BE2C (cell line): ENCODE data around the gene HMX3.
A peak's percentile ranks its signal among the peaks of the same experiment; 100 is the strongest.

Source experiments
- DNase-seq: peaks from one replicate; pipeline ENCODE4 v3.0.0-alpha.2; 2020
- H3K27me3 ChIP-seq: fragments of 250-450 bp; sonication (Bioruptor Pico); 2 replicates; pipeline ENCODE4 v1.5.1; 2020; ENCODE audit warnings: mild to moderate bottlenecking
- H3K36me3 ChIP-seq: fragments of 250-450 bp; sonication (Bioruptor Pico); 2 replicates; pipeline ENCODE4 v1.5.1; 2020; ENCODE audit warnings: mild to moderate bottlenecking
- H3K4me1 ChIP-seq: fragments of 250-450 bp; sonication (Bioruptor Pico); 2 replicates; pipeline ENCODE4 v1.5.1; 2020
- H3K4me3 ChIP-seq: 2 replicates; pipeline ENCODE4 v1.5.1; 2011; ENCODE audit warnings: low read depth, low read length
- H3K9me3 ChIP-seq: fragments of 250-450 bp; sonication (Bioruptor Pico); 2 replicates; pipeline ENCODE4 v1.5.1; 2020
- CTCF ChIP-seq: IDR thresholded peaks from 2 replicates; pipeline ENCODE4 v1.5.1; 2012; ENCODE audit warnings: mild to moderate bottlenecking, low read depth, low read length

Gene HMX3

DNA sequence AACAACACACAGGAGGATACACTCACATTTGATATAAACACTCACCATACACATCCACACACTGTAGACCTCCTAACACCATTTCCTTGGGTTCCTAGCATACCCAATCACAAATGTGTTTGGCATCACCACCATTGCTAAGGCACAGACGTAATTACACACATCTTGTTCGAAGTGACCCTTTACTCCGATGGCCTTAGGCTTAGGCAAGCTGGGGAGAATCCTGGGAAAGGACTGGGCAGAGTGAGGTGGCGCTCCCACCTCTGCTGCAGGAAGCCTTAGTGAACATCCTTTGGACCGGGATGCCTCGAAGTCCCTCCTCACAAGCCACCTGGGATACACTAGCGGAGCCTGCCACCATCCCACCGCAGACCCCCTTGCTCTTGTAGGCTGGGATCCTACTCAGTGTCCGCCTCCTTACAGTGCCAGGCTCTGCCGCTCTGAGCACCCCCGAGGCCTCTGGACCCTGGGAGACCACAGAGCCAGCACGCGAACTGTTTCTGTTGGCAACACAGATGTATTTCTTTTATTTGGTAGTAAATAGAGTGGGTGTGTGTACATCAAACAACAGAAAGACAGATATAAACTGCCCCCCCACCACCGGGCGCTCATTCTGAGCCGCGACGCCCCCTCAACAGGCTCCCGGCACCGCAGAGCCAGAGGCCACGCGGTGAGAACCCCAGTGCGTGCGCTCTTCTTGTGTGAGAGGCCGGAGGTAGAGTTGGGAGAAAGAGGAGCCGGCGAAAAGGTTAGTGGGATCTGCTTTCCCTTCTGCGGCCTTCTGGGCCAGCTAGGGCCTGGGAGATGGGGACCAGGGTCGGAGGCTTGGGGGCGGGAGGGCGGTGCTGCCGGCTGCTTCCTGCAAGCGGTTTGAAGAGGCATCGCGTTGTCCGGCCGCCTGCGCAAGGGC, 6.3 kb downstream of the HMX3 start:
- no peak overlapping the region for H3K4me3 ChIP-seq
- H3K27me3 ChIP-seq, result peaks cover 100% of the 10 kb centered on the region
- no peak for TF ChIP-seq CTCF
- no peaks in the 10 kb centered on the region for H3K36me3 ChIP-seq
- no peak for DNase-seq
- H3K4me1 ChIP-seq, result no peaks in the 10 kb centered on the region
- no peaks in the 10 kb centered on the region for H3K9me3 ChIP-seq

GRCh38 chr10:123142701-123143161, 7.0 kb downstream of the HMX3 start:
- H3K4me3 ChIP-seq, result no peak overlapping the region
- peaks cover 100% of the 10 kb centered on the region for H3K27me3 ChIP-seq

GRCh38 chr10:123143162-123143824, 7.5 kb downstream of the HMX3 start:
- H3K4me1 ChIP-seq, result no peaks in the 10 kb centered on the region
- H3K4me3 ChIP-seq, result no peak overlapping the region
- H3K27me3 ChIP-seq, result peaks cover 100% of the 10 kb centered on the region
- no peak for DNase-seq
- H3K36me3 ChIP-seq, result no peaks in the 10 kb centered on the region
- no peaks in the 10 kb centered on the region for H3K9me3 ChIP-seq
- TF ChIP-seq CTCF, result no peak

More at GRCh38 chr10:123142701-123143161, 7.0 kb downstream of the HMX3 start:
- no peaks in the 10 kb centered on the region for H3K4me1 ChIP-seq
- no peaks in the 10 kb centered on the region for H3K9me3 ChIP-seq
- DNase-seq, result no peak
- no peak for TF ChIP-seq CTCF
- no peaks in the 10 kb centered on the region for H3K36me3 ChIP-seq

- Histone ChIP-seq H3K9me3 (no peaks in the 10 kb centered on the region), H3K4me1 (peaks cover 2% of the 10 kb centered on the region; the same call in 1 of the 2 replicates), H3K36me3 (no peaks in the 10 kb centered on the region), H3K27me3 (peaks cover 100% of the 10 kb centered on the region), H3K4me3 (no peak overlapping the region)
- DNase-seq, result no peak
- no peak for TF ChIP-seq CTCF
Measured at GRCh38 chr10:123143825-123144168, 8.0 kb downstream of the HMX3 start.

DNA sequence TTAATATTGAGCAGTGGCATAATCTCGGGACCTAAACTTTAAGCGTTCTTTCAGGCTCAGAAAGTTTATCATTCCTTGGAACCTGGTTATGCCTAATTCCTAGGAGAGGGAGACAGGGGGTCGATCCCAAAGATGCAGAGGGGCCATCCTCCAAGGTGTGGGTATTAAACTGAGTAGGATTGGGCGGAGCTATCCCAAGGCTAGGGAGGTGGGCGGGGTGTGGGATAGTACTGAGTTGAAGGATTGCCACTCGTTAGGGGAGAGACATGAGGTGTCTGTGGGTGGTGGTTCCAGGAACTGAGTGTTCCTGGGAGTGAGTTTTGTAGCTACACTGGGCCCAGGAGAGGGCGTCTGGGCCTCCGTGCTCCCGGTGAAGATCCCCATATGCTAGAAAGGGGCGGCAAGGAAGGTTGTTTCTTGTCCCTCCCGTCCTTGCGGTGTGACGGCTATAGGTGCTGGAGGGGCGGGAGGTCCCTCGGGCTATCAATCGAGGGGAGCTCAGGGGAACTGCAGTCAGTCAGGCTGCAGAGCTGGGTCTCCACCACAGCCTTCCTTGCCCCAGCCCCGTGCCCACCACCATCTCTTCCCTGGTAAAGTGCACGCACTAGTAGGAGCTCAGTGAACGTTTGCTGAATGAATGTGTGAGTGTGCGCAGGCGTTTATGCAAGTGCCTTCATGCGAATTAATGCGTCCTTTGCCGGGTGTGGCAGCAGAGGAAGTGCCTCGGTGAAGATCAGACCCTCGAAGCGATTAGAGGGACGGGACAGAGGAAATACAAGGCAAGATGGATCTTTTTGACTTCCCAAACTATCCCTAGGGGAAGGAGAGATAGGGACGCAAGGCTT, 9.1 kb downstream of the HMX3 start:
- TF ChIP-seq CTCF, result peak; percentile 31
- no peak overlapping the region for H3K4me3 ChIP-seq
- peaks cover 2% of the 10 kb centered on the region; the same call in 1 of the 2 replicates for H3K4me1 ChIP-seq
- H3K36me3 ChIP-seq, result no peaks in the 10 kb centered on the region
- peaks cover 100% of the 10 kb centered on the region for H3K27me3 ChIP-seq
- H3K9me3 ChIP-seq, result 0 out of 2 replicates have a peak, but pooled peaks cover 2% of the 10 kb centered on the region
- no peak for DNase-seq
